Stomach (tissue), 9 donors: ENCODE data around the gene CATSPER1. TPM values are rescaled to one million over a fixed set of nuclear protein-coding genes. Genes with fewer than 3 reads are reported as not detected.
A peak's percentile ranks its signal among the peaks of the same experiment; 100 is the strongest.
"Not testable (repeated sequence)": the region's sequence is repeated elsewhere in the genome, so short reads cannot be mapped to it uniquely, and the experiment has no call there.

Source experiments
- DNase-seq, 2 donors: peaks; one replicate each; pipeline versions ENCODE4 v3.0.0 to v3.0.0-alpha.2; 2013 to 2019
- H3K27ac ChIP-seq, 5 donors: fragments of 200-600 bp in 4 of 5; sonication (generic) in 4 of 5; one replicate each; pipeline ENCODE4 v1.5.1; 2013 to 2019; ENCODE audit warnings: mild to moderate bottlenecking in 1 of 5, moderate library complexity in 1 of 5
- H3K27me3 ChIP-seq, 3 donors: fragments of 200-600 bp; sonication (generic); one replicate each; pipeline ENCODE4 v1.5.1; 2017 to 2019; ENCODE audit warnings: mixed run types in 1 of 3
- H3K36me3 ChIP-seq, 4 donors: fragments of 200-600 bp; sonication (generic); 1 replicate in 3 of 4; 2 replicates in 1 of 4; pipeline ENCODE4 v1.5.1; 2016 to 2019
- H3K4me1 ChIP-seq, 4 donors: fragments of 200-600 bp; sonication (generic); one replicate each; pipeline ENCODE4 v1.5.1; 2016 to 2019
- H3K4me3 ChIP-seq, 4 donors: fragments of 200-600 bp; sonication (generic) in 3 of 4; one replicate each; pipeline ENCODE4 v1.5.1; 2016 to 2019; ENCODE audit warnings: mild to moderate bottlenecking in 1 of 4
- H3K9me3 ChIP-seq, 4 donors: fragments of 200-600 bp; sonication (generic); one replicate each; pipeline ENCODE4 v1.5.1; 2016 to 2019
- EP300 ChIP-seq: sonication (generic); formaldehyde crosslinking; IDR thresholded peaks from one replicate; pipeline ENCODE4 v1.6.1; 2017; ENCODE audit warnings: antibody characterized with exemption
- POLR2A ChIP-seq, 4 donors: fragments of 450-650 bp; IDR thresholded peaks; one replicate each; pipeline ENCODE4 v1.6.1; 2016; ENCODE audit warnings: antibody characterized with exemption in 4 of 4, control low read depth in 2 of 4, mild to moderate bottlenecking in 1 of 4, moderate library complexity in 1 of 4
- POLR2AphosphoS5 ChIP-seq, 3 donors: sonication (generic); formaldehyde crosslinking; IDR thresholded peaks; one replicate each; pipeline ENCODE4 v1.6.1; 2016; ENCODE audit warnings: antibody characterized with exemption in 3 of 3
- WGBS, 5 donors: extraction: QIAGEN DNeasy Blood & Tissue Kit in 3 of 5; methylation state at CpG; one replicate each; pipeline versions ENCODE4 v1.1.5 to v1.1.7; 2013 to 2018; 5-methylcytosine and 5-hydroxymethylcytosine counted together
- intact Hi-C: fragments of 100-400 bp; cut with DNase I; formaldehyde crosslinking; loops from one replicate; pipeline ENCODE4 v1.15.1; 2023; ENCODE audit warnings: low total_unique reads
- polyA plus RNA-seq, 3 donors: library from polyadenylated mRNA; stranded (reverse); fragments of 200-250 nt; gene quantifications; one replicate each; pipeline ENCODE4 v1.2.3, GENCODE V29; 2013
- total RNA-seq, 5 donors: library from RNA; depleted of rRNA; stranded (reverse); fragments of >200 nt; gene quantifications; one replicate each; pipeline versions ENCODE4 v1.1.0 to v1.2.3, GENCODE V29; 2014 to 2016
- TF ChIP-seq, protein P1 (sequence below), 7 experiments: fragments of 450-650 bp in 4 of 7; fragments of 200-600 bp in 3 of 7; sonication (generic) in 3 of 7; IDR thresholded peaks; one replicate each; pipeline ENCODE4 v1.5.1; 2016 to 2019; ENCODE audit warnings: antibody characterized with exemption in 7 of 7, control low read depth in 2 of 7, mild to moderate bottlenecking in 1 of 7
- donor health status: healthy with polysubstance abuse.
- donor health status: Bipolar disorder and iron deficiency.
- donor health status: healthy.

The CATSPER1 gene
- total and polyA plus RNA-seq, 8 donors: 0.08 to 1.4 (median 0.68) TPM; not detected in 5

DNA sequence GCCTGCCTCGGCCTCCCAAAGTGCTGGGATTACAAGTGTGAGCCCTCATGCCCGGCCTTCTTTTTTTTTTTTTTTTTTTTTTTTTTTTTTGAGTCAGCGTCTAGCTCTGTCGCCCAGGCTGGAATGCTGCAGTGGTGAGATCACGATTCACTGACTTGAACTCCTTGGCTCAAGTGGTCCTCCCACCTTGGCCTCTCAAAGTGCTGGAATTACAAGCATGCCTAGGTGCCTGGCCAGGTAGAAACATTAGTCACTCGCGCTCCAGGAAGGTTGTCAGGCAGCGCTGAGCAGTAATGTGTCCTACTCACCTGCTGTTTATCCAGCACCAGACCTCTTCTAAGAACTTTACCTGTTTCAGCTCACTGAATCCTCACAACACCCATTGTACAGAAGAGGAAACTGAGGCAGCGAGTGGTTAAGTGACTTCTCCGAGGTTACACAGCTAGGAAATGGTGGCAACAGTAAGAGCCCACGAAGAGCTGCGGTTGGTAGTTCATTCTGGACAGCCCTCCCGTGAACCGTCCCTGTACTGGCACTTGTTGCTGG is 15.0 kb downstream of the CATSPER1 start:
- intact Hi-C loops: no loop called here
- H3K27ac ChIP-seq: no peak overlapping the region
- DNase-seq: peak in 1 of 2 donors; percentile 32
- 36 to 50% (median 41%) methylated on average over 13 to 14 of the region's 14 CpGs for WGBS, 5 donors
- no peaks in the 10 kb centered on the region for H3K9me3 ChIP-seq
- TF ChIP-seq, protein P1, sequence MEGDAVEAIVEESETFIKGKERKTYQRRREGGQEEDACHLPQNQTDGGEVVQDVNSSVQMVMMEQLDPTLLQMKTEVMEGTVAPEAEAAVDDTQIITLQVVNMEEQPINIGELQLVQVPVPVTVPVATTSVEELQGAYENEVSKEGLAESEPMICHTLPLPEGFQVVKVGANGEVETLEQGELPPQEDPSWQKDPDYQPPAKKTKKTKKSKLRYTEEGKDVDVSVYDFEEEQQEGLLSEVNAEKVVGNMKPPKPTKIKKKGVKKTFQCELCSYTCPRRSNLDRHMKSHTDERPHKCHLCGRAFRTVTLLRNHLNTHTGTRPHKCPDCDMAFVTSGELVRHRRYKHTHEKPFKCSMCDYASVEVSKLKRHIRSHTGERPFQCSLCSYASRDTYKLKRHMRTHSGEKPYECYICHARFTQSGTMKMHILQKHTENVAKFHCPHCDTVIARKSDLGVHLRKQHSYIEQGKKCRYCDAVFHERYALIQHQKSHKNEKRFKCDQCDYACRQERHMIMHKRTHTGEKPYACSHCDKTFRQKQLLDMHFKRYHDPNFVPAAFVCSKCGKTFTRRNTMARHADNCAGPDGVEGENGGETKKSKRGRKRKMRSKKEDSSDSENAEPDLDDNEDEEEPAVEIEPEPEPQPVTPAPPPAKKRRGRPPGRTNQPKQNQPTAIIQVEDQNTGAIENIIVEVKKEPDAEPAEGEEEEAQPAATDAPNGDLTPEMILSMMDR (IDR thresholded peaks at IDR 0.05): no peak
- TF ChIP-seq POLR2A (IDR thresholded peaks at IDR 0.05) (no peak), POLR2AphosphoS5 (IDR thresholded peaks at IDR 0.05) (no peak), EP300 (no peak)
- peaks cover 0 to 42% (median 24%) of the 10 kb centered on the region in 3 donors for H3K27me3 ChIP-seq
- H3K4me1 ChIP-seq: peaks cover 0 to 16% (median 12%) of the 10 kb centered on the region in 4 donors
- H3K36me3 ChIP-seq: no peaks in the 10 kb centered on the region
- peak overlapping the region; percentile 20 to 37 (median 25) for H3K4me3 ChIP-seq

DNA sequence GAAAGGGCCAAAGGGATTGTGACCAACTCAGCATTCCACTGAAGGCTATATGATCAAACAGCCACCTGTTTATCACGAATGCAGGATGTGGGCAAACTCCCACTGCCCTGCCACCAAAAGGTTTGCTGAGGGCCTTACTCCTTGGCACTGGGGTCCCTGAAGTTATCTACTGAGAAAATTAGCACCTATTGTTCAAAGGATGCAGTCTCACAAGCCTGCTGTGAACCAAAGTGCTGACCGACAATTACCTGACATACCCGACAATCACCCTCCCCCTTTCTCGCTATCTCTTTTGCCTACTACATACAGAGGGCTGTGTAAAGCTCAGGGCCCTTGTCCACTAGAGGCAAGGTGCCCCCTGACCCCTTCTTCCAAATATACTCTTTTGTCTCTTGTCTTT is 16.2 kb downstream of the CATSPER1 start:
- H3K9me3 ChIP-seq: not testable (repeated sequence)
- peaks cover under 1 to 11% (median 6%) of the 10 kb centered on the region in 4 donors for H3K36me3 ChIP-seq
- 45 to 57% (median 53%) methylated on average over 4 of the region's 4 CpGs for WGBS, 5 donors

DNA sequence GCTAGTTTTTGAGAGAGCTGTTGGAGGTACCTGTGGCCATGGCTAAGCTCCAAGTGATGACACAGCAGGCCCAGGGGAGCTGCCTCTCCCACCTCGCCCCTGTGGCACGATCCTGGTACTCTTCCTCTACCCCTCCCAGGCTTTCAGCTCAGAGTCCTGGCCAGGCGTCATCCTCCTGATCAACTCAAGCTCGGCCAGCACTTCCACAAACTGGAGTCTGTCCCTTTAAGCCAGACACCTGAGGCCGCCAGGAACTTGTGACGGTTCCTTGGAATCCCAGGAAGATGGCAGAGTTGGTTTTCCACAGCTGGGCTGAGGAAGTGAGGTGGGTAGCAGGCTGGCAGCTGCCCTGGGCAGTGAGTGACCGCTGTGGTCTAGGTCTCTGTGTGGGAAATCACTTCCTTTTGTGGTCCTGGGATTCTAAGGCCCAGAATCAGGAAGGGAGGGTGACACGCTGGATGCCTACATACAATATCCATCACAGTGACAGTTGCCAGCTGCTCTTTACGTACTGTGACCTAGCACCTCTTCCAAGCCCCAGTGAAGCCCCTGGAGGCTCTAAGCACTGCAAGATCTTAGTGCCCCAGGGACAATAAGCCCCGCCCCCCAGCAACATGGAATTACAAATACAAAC is 17.7 kb downstream of the CATSPER1 start:
- H3K27me3 ChIP-seq: peaks cover 0 to 36% (median 24%) of the 10 kb centered on the region in 3 donors
- peaks cover 5 to 24% (median 15%) of the 10 kb centered on the region in 4 donors for H3K4me1 ChIP-seq
- no peak for DNase-seq
- WGBS, 5 donors: 46 to 60% (median 55%) methylated on average over 10 of the region's 10 CpGs
- no peak overlapping the region for H3K4me3 ChIP-seq
- H3K9me3 ChIP-seq: no peaks in the 10 kb centered on the region
- H3K27ac ChIP-seq: no peak overlapping the region
- H3K36me3 ChIP-seq: peaks cover 11 to 24% (median 19%) of the 10 kb centered on the region in 4 donors
- intact Hi-C loops: no loop called here
- TF ChIP-seq POLR2A (IDR thresholded peaks at IDR 0.05) (no peak), EP300 (no peak), POLR2AphosphoS5 (IDR thresholded peaks at IDR 0.05) (no peak)
- TF ChIP-seq, protein P1 (IDR thresholded peaks at IDR 0.05): no peak

More for the DNA sequence above, 16.2 kb downstream of the CATSPER1 start:
- intact Hi-C loops, DNase-seq, H3K4me3 ChIP-seq, H3K27ac ChIP-seq: not testable (repeated sequence)
- H3K27me3 ChIP-seq: peaks cover 0 to 42% (median 24%) of the 10 kb centered on the region in 3 donors
- peaks cover 0 to 16% (median 12%) of the 10 kb centered on the region in 4 donors for H3K4me1 ChIP-seq

DNA sequence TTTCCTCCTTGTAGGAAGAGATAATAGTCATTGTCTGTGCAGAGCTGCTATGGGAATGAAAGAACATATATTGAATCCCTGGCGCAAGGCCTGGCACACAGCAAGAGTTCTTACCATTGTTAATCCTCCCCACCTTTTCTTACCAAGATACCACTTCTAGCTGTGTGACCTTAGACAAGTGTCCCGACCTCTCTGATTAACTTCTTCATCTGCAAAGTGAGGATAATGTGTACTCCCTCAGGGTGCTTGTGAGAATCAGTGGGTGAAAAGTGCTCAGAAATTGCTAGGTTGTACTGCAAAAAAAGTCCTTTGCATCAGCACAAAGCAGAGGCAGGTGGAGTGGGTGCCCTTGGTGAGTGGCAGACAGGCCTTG is 18.2 kb downstream of the CATSPER1 start:
- Histone ChIP-seq H3K27ac (no peak overlapping the region), H3K36me3 (peaks cover 11 to 26% (median 20%) of the 10 kb centered on the region in 4 donors), H3K4me1 (peaks cover 10 to 29% (median 20%) of the 10 kb centered on the region in 4 donors), H3K9me3 (no peaks in the 10 kb centered on the region), H3K4me3 (no peak overlapping the region), H3K27me3 (peaks cover 0 to 31% (median 21%) of the 10 kb centered on the region in 3 donors)
- WGBS, 5 donors: 61 to 96% (median 89%) methylated on average over 2 of the region's 2 CpGs
- TF ChIP-seq POLR2AphosphoS5 (IDR thresholded peaks at IDR 0.05): no peak
- TF ChIP-seq POLR2A (IDR thresholded peaks at IDR 0.05): no peak
- TF ChIP-seq, protein P1 (IDR thresholded peaks at IDR 0.05): no peak
- no peak for TF ChIP-seq EP300
- intact Hi-C loops: no loop called here
- DNase-seq: no peak
